HAP-1 (cell line): Measurements from ENCODE around the gene GMPR.
"Not testable (repeated sequence)": the region's sequence is repeated elsewhere in the genome, so short reads cannot be mapped to it uniquely, and the experiment has no call there.

ENCODE experiments used
- DNase-seq, 2 experiments: peaks; one replicate each; pipeline ENCODE4 v3.0.0-alpha.2; 2016 to 2020; ENCODE audit warnings: low spot score in 2 of 2
- H3K27me3 ChIP-seq: fragments of 250-450 bp; sonication (Bioruptor Pico); 2 replicates; pipeline ENCODE4 v1.5.1; 2020; ENCODE audit warnings: low read depth, mild to moderate bottlenecking, moderate library complexity
- H3K36me3 ChIP-seq: fragments of 250-450 bp; sonication (Bioruptor Pico); replicated peaks from 2 replicates; pipeline ENCODE4 v1.5.1; 2020; ENCODE audit warnings: mild to moderate bottlenecking
- H3K4me1 ChIP-seq: fragments of 250-450 bp; sonication (Bioruptor Pico); 2 replicates; pipeline ENCODE4 v1.5.1; 2020; ENCODE audit warnings: mild to moderate bottlenecking
- H3K4me3 ChIP-seq: fragments of 250-450 bp; sonication (Bioruptor Pico); 2 replicates; pipeline ENCODE4 v1.5.1; 2020; ENCODE audit warnings: mild to moderate bottlenecking, moderate library complexity
- H3K9me3 ChIP-seq: fragments of 250-450 bp; sonication (Bioruptor Pico); 2 replicates; pipeline ENCODE4 v1.5.1; 2020; ENCODE audit warnings: mild to moderate bottlenecking, moderate library complexity
- in situ Hi-C: fragments of 300-500 bp; cut with MboI; formaldehyde crosslinking; loops from 3 replicates; pipeline ENCODE4 v1.14.3; 2020; ENCODE audit warnings: low sequenced_read_pairs, inconsistent platforms, mixed read lengths

Gene GMPR

DNA sequence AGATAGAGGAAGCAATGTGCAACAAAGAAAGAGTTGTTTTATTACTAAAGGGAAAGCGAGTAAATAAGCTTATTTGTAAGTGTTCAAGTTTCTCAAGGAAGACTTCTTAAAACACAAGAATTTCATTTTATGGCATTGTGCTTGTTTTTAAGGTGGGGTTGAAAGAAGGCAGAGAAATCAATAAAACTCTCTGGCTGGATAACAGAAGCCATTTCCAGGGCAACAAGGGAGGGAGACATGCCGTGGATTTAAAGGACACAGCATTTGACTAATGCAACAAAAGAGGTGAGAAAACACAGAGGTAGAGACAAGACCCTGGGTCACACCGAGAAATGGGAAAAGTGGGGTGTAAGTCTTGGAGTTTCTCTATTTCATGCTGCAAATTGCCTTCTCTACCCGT, 28.8 kb upstream of the GMPR start:
- in situ Hi-C loops = loop anchor here (10.0 kb wide), 1 partner anchor 515 kb away; no protein-coding TSS in a partner anchor
- no peaks in the 10 kb centered on the region for H3K9me3 ChIP-seq

GRCh38 chr6:16212276-16212675, 26.1 kb upstream of the GMPR start:
- in situ Hi-C loops = no loop called here
- H3K9me3 ChIP-seq = no peaks in the 10 kb centered on the region
- no peaks in the 10 kb centered on the region for H3K4me1 ChIP-seq
- no peaks in the 10 kb centered on the region; the same call in 1 of the 2 replicates for H3K27me3 ChIP-seq
- no peaks in the 10 kb centered on the region for H3K36me3 ChIP-seq
- no peak for DNase-seq
- no peak overlapping the region for H3K4me3 ChIP-seq

More for the DNA sequence above, 28.8 kb upstream of the GMPR start:
- no peaks in the 10 kb centered on the region; the same call in 1 of the 2 replicates for H3K27me3 ChIP-seq
- DNase-seq = no peak
- no peak overlapping the region for H3K4me3 ChIP-seq
- no peaks in the 10 kb centered on the region for H3K4me1 ChIP-seq
- no peaks in the 10 kb centered on the region for H3K36me3 ChIP-seq

DNA sequence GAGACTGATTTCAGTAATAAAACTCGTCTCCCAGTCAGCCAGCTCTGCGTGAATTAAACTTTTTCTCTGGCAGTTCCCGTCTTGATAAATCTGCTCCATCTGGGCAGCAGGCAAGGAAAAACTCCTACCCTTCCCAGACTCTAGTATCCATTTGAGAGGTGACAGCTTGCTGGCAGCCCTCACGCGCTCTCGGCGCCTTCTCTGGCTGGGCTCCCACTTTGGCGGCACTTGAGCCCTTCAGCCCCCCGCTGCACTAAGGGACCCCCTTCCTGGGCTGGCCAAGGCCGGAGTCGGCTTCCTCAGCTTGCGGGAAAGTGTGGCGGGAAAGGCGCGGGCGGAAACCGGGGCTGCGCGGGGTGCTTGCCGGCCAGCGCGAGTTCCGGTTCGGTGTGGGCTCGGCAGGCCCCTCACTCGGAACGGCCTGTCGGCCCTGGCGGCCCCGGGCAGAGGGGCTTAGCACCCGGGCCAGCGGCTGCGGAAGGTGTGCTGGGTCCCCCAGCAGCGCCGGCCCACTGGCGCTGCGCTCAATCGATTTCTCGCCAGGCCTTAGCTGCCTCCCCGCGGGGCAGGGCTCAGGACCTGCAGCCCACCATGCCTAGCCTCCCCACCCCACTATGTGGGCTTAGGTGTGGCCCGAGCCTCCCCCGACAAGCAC, 21.8 kb upstream of the GMPR start:
- in situ Hi-C loops = no loop called here
- Histone ChIP-seq H3K36me3 (no peaks in the 10 kb centered on the region), H3K4me3 (no peak overlapping the region), H3K9me3 (no peaks in the 10 kb centered on the region), H3K27me3 (no peaks in the 10 kb centered on the region), H3K4me1 (no peaks in the 10 kb centered on the region)
- DNase-seq = no peak

DNA sequence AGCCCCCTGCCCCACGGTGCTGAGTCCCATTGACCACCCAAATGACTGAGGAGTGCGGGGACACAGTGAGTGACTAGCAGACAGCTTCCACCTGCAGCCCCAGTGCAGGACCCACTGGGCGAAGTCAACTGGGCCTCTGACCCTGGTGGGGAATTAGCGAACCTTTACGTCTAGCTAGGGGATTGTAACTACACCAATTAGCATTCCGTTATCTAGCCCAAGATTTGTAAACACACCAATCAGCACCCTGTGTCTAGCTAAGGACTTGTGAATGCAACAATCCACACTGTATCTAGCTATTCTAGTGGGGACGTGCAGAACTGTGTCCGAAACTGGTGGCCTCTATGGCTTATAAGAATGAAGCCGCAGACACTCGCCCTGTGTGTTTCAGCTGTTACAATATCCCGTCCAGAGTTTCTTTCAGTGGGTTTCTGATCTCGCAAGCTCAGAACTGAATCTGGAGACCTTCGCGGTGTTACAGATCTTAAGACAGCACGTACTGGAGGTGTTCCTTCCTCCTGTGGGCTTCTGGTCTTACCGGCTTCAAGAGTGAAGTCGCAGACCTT, 21.1 kb upstream of the GMPR start:
- no peaks in the 10 kb centered on the region for H3K4me1 ChIP-seq
- no peaks in the 10 kb centered on the region for H3K36me3 ChIP-seq
- in situ Hi-C loops = no loop called here
- no peak for DNase-seq
- no peaks in the 10 kb centered on the region for H3K9me3 ChIP-seq
- no peaks in the 10 kb centered on the region for H3K27me3 ChIP-seq
- no peak overlapping the region for H3K4me3 ChIP-seq

DNA sequence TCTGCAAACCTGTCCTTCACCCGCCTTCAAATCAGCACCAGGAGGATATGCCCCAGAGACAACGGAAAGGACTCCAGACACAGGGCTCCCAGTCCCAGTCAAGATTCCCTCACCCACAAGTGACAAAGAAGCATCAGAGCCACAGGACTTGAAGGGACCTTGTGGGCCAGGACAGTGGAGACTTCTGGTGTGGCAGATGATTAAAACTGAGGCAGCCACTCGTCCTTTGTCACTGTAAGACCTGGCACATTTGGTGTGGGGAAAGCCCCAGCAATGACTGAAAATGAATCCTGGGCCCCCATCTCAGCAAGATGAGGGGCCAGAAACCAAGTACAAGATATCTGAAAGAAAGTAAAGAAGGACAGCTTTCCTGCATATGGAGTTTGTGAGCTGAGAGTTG, 15.6 kb upstream of the GMPR start:
- no peak for DNase-seq
- Histone ChIP-seq H3K27me3 (no peaks in the 10 kb centered on the region), H3K36me3 (no peaks in the 10 kb centered on the region), H3K9me3 (no peaks in the 10 kb centered on the region), H3K4me3 (no peak overlapping the region), H3K4me1 (peaks cover 12% of the 10 kb centered on the region)
- in situ Hi-C loops = no loop called here

DNA sequence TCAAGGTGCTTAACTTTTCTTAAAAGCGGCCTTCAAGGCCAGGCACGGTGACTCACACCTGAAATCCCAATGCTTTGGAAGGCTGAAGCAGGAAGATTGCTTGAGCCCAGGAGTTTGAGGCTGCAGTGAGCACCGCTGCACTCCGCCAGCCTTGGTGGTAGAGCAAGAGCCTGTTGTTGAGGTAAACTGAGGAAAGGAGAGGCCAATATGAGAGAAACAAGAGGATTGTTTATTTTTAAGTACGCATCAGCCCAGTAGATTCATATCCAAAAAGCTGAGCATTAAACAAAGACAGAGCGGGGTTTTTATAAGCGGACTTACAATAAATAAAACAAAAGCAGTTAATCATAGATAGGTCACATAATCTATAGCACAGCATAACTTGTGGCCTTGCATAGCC, 15.0 kb upstream of the GMPR start:
- no peaks in the 10 kb centered on the region for H3K27me3 ChIP-seq
- no peaks in the 10 kb centered on the region for H3K9me3 ChIP-seq
- in situ Hi-C loops = no loop called here
- peaks cover 12% of the 10 kb centered on the region for H3K4me1 ChIP-seq
- H3K36me3 ChIP-seq = no peaks in the 10 kb centered on the region
- no peak for DNase-seq
- H3K4me3 ChIP-seq = no peak overlapping the region

- in situ Hi-C loops = no loop called here
- H3K27me3 ChIP-seq = no peaks in the 10 kb centered on the region
- H3K9me3 ChIP-seq = no peaks in the 10 kb centered on the region
- H3K4me3 ChIP-seq = no peak overlapping the region
- peaks cover 12% of the 10 kb centered on the region for H3K4me1 ChIP-seq
- H3K36me3 ChIP-seq = no peaks in the 10 kb centered on the region
- no peak for DNase-seq
These were observed 14.0 kb upstream of the GMPR start for GRCh38 chr6:16224409-16224808.

GRCh38 chr6:16225062-16225731, 13.2 kb upstream of the GMPR start:
- in situ Hi-C loops, H3K4me3 ChIP-seq, H3K27me3 ChIP-seq, H3K9me3 ChIP-seq, DNase-seq, H3K36me3 ChIP-seq: not testable (repeated sequence)
- peaks cover 12% of the 10 kb centered on the region for H3K4me1 ChIP-seq

DNA sequence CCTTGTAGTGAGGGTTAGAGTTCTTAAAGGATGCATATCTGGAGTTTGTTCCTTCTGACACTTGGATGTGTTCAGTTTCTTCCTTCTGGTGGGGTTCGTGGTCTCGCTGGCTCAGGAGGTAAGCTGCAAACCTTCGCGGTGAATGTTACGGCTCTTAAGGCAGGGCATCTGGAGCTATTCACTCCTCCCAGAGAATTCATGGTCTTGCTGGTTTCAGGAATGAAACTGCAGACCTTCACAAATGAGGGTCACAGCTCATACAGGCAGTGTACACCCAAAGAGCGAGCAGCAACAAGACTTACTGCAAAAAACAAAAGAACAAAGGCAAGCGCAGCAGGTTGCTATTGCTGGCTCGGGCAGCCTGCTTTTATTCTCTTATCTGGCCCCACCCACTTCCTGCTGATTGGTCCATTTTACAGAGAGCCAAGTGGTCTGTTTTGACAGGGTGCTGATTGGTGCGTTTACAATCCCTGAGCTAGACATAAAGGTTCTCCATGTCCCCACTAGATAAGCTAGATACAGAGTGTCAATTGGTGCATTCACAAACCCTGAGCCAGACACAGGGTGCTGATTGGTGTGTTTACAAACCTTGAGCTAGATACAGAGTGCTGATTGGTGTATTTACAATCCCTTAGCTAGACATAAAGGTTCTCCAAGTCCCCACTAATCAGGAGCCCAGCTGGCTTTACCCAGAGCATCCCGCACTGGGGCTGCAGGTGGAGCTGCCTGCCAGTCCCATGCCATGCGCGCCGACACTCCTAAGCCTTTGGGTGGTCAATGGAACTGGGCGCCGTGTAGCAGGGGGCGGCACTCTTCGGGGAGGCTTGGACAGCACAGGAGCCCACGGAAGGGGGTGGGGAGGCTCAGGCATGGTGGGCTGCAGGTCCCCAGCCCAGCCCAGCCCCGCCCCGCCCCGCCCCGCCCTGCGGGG, 12.0 kb upstream of the GMPR start:
- in situ Hi-C loops, DNase-seq, H3K9me3 ChIP-seq, H3K36me3 ChIP-seq, H3K4me3 ChIP-seq, H3K27me3 ChIP-seq: not testable (repeated sequence)
- peaks cover 12% of the 10 kb centered on the region for H3K4me1 ChIP-seq

GRCh38 chr6:16227048-16227562, 11.3 kb upstream of the GMPR start:
- H3K4me1 ChIP-seq = peaks cover 12% of the 10 kb centered on the region
- H3K27me3 ChIP-seq = no peaks in the 10 kb centered on the region
- H3K4me3 ChIP-seq = no peak overlapping the region
- no peaks in the 10 kb centered on the region for H3K9me3 ChIP-seq
- no peak for DNase-seq
- in situ Hi-C loops = no loop called here
- H3K36me3 ChIP-seq = no peaks in the 10 kb centered on the region

- Histone ChIP-seq H3K27me3 (no peaks in the 10 kb centered on the region), H3K4me3 (no peak overlapping the region), H3K4me1 (peaks cover 12% of the 10 kb centered on the region), H3K36me3 (no peaks in the 10 kb centered on the region), H3K9me3 (no peaks in the 10 kb centered on the region)
- in situ Hi-C loops = no loop called here
- DNase-seq = no peak
These were observed 10.8 kb upstream of the GMPR start for GRCh38 chr6:16227605-16228004.

GRCh38 chr6:16228043-16228442, 10.3 kb upstream of the GMPR start:
- Histone ChIP-seq H3K36me3 (no peaks in the 10 kb centered on the region), H3K9me3 (no peaks in the 10 kb centered on the region), H3K4me3 (no peak overlapping the region), H3K27me3 (no peaks in the 10 kb centered on the region), H3K4me1 (peaks cover 12% of the 10 kb centered on the region)
- in situ Hi-C loops = no loop called here
- DNase-seq = no peak
